Osteoblast (primary cell): ENCODE data around the gene ZC3H7A. TPM values are rescaled to one million over a fixed set of nuclear protein-coding genes. Genes with fewer than 3 reads are reported as not detected.

Experiments
- DNase-seq: peaks from one replicate; pipeline ENCODE4 v3.0.0; 2011; ENCODE audit warnings: low spot score, mixed read lengths; ENCODE audit not compliant: insufficient read length; ENCODE audit errors: missing footprints
- H2AFZ ChIP-seq: 2 replicates; pipeline ENCODE4 v1.6.0; 2011; ENCODE audit warnings: mild to moderate bottlenecking, low read length
- H3K27ac ChIP-seq: 2 replicates; pipeline ENCODE4 v1.5.1; 2011; ENCODE audit warnings: mild to moderate bottlenecking, low read depth, low read length, moderate library complexity
- H3K27me3 ChIP-seq: 2 replicates; pipeline ENCODE4 v1.6.0; 2012; ENCODE audit warnings: mild to moderate bottlenecking, control low read depth, inconsistent platforms, low read length, moderate library complexity; ENCODE audit not compliant: insufficient read depth
- H3K36me3 ChIP-seq: 2 replicates; pipeline ENCODE4 v1.5.1; 2011; ENCODE audit warnings: mild to moderate bottlenecking, low read length, control low read depth, moderate library complexity; ENCODE audit not compliant: insufficient read depth
- H3K4me1 ChIP-seq: 2 replicates; pipeline ENCODE4 v1.5.1; 2011; ENCODE audit warnings: mild to moderate bottlenecking, low read length, control low read depth, moderate library complexity; ENCODE audit not compliant: insufficient read depth
- H3K4me2 ChIP-seq: 2 replicates; pipeline ENCODE4 v1.6.0; 2011; ENCODE audit warnings: mild to moderate bottlenecking, low read length; ENCODE audit not compliant: insufficient read depth
- H3K4me3 ChIP-seq: fragments of 200-600 bp; sonication (generic); 3 replicates; pipeline ENCODE4 v1.5.1; 2012; ENCODE audit warnings: mild to moderate bottlenecking, low read length, inconsistent platforms; ENCODE audit not compliant: insufficient read depth
- H3K79me2 ChIP-seq: 2 replicates; pipeline ENCODE4 v1.6.0; 2012; ENCODE audit warnings: mild to moderate bottlenecking, low read length, control low read depth, inconsistent platforms; ENCODE audit not compliant: insufficient read depth
- H3K9me3 ChIP-seq: 2 replicates; pipeline ENCODE4 v1.5.1; 2011; ENCODE audit warnings: low read depth, low read length, control low read depth
- H4K20me1 ChIP-seq: 2 replicates; pipeline ENCODE4 v1.6.0; 2012; ENCODE audit warnings: mild to moderate bottlenecking, low read length, control low read depth; ENCODE audit not compliant: insufficient read depth
- total RNA-seq: library from RNA; depleted of rRNA; stranded (reverse); fragments of >200 nt; gene quantifications from 2 replicates; pipeline ENCODE4 v1.2.3, GENCODE V29; 2012
- TF ChIP-seq, protein P1 (sequence below): IDR thresholded peaks from 2 replicates; pipeline ENCODE4 v1.5.1; 2011; ENCODE audit warnings: mild to moderate bottlenecking, low read depth, low read length, moderate library complexity; ENCODE audit errors: extremely low read depth

Gene ZC3H7A
- total RNA-seq, 1 donor = 39.8 TPM

GRCh38 chr16:11805556-11805955, 8.5 kb upstream of the ZC3H7A start:
- peaks cover 13% of the 10 kb centered on the region for H3K27me3 ChIP-seq
- no peak overlapping the region for H2AFZ ChIP-seq
- peaks cover 6% of the 10 kb centered on the region for H3K4me1 ChIP-seq
- peak; percentile 38 for DNase-seq
- H4K20me1 ChIP-seq = peaks cover 10% of the 10 kb centered on the region
- no peaks in the 10 kb centered on the region for H3K36me3 ChIP-seq
- H3K4me3 ChIP-seq = no peak overlapping the region
- H3K9me3 ChIP-seq = no peaks in the 10 kb centered on the region
- no peaks in the 10 kb centered on the region for H3K79me2 ChIP-seq
- H3K4me2 ChIP-seq = no peak overlapping the region
- no peak overlapping the region for H3K27ac ChIP-seq
- TF ChIP-seq, protein P1, sequence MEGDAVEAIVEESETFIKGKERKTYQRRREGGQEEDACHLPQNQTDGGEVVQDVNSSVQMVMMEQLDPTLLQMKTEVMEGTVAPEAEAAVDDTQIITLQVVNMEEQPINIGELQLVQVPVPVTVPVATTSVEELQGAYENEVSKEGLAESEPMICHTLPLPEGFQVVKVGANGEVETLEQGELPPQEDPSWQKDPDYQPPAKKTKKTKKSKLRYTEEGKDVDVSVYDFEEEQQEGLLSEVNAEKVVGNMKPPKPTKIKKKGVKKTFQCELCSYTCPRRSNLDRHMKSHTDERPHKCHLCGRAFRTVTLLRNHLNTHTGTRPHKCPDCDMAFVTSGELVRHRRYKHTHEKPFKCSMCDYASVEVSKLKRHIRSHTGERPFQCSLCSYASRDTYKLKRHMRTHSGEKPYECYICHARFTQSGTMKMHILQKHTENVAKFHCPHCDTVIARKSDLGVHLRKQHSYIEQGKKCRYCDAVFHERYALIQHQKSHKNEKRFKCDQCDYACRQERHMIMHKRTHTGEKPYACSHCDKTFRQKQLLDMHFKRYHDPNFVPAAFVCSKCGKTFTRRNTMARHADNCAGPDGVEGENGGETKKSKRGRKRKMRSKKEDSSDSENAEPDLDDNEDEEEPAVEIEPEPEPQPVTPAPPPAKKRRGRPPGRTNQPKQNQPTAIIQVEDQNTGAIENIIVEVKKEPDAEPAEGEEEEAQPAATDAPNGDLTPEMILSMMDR = no peak

GRCh38 chr16:11801481-11802021, 4.5 kb upstream of the ZC3H7A start:
- DNase-seq = peak; percentile 76
- no peak overlapping the region for H3K4me2 ChIP-seq

GRCh38 chr16:11800382-11800718, 3.3 kb upstream of the ZC3H7A start:
- Histone ChIP-seq H3K4me3 (no peak overlapping the region), H3K36me3 (no peaks in the 10 kb centered on the region), H2AFZ (no peak overlapping the region)

More at GRCh38 chr16:11801481-11802021, 4.5 kb upstream of the ZC3H7A start:
- Histone ChIP-seq H3K4me3 (no peak overlapping the region), H3K4me1 (peaks cover 20% of the 10 kb centered on the region), H2AFZ (no peak overlapping the region), H3K9me3 (no peaks in the 10 kb centered on the region), H3K27ac (no peak overlapping the region), H3K79me2 (peaks cover 18% of the 10 kb centered on the region), H4K20me1 (peaks cover 15% of the 10 kb centered on the region), H3K36me3 (no peaks in the 10 kb centered on the region), H3K27me3 (peaks cover 13% of the 10 kb centered on the region)
- TF ChIP-seq, protein P1 = no peak

More at GRCh38 chr16:11800382-11800718, 3.3 kb upstream of the ZC3H7A start:
- Histone ChIP-seq H3K27me3 (peaks cover 11% of the 10 kb centered on the region), H3K27ac (no peak overlapping the region), H3K4me1 (peaks cover 27% of the 10 kb centered on the region), H3K4me2 (no peak overlapping the region), H3K79me2 (peaks cover 30% of the 10 kb centered on the region), H3K9me3 (no peaks in the 10 kb centered on the region), H4K20me1 (peaks cover 15% of the 10 kb centered on the region)
- no peak for DNase-seq
- TF ChIP-seq, protein P1 = no peak
